HG03060 (cell line): ENCODE measurements around the gene PCSK6.
"Not testable (repeated sequence)": the region's sequence is repeated elsewhere in the genome, so short reads cannot be mapped to it uniquely, and the experiment has no call there.

Source experiments
- ATAC-seq: cut with Tn5 transposase; IDR thresholded peaks from one replicate; pipeline ENCODE4 v1.9.1; 2021; ENCODE audit warnings: low read depth, moderate number of reproducible peaks; ENCODE audit not compliant: unreplicated experiment

PCSK6 gene

DNA sequence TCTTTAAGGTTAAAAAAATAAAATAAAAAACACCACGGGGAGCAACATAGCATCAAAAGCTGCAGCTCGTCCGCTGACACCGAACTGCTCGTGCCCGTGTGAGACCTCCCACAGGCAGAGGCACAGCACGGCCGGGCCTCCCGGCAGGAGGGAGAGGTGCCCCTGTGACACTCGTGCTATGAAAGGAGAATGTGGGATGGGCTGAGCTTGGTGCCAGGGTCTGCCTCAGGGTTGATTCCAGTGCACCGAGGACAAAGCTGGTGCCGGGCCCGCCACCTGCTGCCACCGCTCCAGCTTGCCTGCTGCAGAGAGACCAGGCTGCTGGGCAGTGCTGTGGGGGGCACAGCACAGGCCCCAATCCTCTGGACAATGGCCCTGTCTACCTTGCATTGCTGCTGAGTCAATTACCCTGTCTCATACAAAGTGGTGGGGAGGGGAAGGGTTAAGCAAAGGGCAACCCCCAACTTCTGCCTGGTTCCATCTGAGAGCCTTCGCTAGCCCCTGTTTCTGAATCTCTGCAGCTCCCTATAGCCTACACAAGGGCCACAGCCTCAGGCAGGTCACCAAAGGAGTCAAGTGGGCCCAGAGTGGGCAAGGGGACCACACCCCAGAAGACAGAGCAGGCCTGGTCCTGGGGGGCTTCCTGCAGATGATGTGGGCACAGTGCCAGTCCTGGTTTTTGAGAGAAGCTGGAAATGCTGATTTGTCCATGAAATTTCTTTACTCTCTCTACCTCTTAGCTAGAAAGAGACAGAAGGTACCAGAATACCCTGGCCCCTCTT is 120.5 kb downstream of the PCSK6 start:
- no peak for ATAC-seq

DNA sequence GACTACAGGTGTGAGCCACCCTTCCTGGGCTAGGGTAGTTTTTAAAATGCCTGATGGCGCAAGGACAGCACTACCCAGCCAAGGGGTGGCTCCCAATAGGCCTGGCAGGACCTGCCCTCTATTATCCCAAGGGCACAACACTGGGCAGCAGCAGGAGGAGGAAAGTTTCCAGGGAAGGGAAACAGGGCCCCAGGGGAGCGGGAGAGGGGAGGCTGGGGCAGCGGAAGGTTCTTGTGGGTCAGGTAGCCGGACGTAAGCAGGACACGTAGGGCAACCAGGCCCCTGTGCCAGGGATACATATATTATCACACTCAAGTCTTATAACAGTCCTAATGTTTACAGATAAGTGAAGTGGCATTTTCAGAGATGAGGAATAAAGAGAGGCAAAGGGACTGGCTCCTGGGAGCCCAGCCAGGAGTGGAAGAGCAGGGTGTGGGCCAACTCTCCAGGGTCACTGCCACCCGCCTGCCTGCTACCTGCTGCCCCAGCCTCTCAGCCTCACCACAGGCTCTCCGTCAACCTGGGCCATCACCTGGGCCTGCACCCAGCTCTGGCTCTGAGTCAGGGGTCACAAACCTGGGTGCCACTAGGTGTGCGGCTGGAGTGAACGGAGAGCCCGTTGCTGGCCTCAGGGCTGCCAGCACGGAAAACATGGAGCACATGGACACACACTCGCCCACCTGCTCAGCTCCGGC is 121.3 kb downstream of the PCSK6 start:
- ATAC-seq, result no peak

DNA sequence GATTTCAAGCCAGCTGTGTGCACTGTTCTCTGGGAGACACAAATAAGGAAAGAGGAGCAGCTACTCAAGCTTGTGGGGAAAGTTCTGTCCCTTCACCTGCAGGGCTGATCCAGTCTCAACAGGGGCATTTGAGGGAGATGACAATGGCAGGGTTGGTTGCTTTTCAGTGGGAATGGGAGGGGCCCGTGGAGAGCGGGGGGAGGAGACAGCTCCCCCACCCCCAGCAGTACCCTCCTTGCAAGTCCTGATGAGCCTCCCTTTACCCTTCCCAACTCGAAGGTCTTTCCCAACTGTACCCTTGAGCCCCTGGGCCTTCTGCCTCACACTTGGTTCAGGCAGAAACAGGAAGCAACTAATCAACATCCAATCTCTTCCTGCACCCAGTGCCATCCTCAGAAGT is 122.7 kb downstream of the PCSK6 start:
- no peak for ATAC-seq

DNA sequence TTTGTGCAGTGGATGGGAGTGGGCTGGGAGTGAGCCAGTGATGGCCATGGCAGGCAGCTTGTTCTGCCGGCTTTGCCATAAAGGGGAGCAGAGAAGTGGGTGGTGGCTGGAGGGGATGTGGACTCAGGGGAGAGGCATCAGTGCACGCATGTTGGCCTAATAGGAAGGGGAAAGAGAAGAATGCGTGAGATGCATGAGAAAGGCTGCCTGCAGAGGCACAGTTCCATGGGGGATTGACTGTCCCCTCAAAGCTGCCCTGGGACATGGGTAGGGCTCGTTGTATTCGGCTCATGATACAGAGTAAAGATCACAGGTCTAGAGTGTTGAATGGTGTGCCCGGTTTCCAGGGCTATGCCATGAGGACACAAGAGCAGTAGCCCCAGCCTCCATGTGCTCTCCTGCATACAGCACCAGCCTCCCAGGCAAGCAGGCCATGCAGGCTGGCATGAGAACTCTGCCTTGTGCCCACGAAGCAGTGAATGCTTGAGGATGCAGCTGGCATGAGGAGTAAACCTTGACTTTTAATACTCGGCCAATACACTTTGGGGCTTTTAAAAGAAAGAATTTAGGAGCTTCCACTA is 126.4 kb downstream of the PCSK6 start:
- ATAC-seq, result no peak

DNA sequence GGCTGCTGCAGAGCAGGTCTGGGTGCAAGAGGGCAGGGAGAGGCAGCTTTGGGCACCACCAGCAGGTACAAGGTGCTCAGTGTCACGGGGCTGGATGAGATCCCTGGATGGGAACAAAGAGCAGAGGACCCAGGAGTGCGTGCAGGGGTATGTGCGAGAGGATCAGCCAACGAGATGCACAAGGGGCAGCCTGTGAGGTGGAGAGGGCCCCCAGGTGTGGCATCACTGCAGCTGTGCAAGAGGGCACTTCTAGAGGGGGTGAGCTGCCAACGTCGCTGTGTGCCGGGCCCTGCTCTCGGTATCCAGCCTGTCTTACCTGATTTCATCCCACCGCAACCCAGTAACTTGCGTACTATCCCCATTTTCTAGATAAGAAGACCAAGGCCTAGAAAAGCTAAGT is 127.1 kb downstream of the PCSK6 start:
- ATAC-seq, result no peak

DNA sequence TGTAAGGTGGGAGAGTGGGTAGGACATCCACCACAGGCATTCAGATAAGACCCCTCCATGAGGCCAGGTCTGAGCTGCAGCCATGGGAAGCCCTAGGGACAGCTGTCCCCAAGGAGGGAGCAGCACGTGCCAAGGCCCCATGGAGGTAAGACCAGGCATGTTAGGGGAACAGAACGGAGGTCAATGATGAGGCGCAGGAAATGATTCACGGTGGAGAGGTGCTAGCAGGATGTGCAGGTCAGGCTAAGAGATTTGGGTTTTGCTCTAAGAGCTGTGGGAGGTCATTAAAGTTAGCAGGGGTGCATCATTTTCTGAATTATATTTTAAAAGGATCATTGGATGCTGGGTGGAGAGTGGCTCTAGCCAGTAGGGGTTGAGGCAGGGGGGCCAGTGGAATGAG is 128.1 kb downstream of the PCSK6 start:
- no peak for ATAC-seq

DNA sequence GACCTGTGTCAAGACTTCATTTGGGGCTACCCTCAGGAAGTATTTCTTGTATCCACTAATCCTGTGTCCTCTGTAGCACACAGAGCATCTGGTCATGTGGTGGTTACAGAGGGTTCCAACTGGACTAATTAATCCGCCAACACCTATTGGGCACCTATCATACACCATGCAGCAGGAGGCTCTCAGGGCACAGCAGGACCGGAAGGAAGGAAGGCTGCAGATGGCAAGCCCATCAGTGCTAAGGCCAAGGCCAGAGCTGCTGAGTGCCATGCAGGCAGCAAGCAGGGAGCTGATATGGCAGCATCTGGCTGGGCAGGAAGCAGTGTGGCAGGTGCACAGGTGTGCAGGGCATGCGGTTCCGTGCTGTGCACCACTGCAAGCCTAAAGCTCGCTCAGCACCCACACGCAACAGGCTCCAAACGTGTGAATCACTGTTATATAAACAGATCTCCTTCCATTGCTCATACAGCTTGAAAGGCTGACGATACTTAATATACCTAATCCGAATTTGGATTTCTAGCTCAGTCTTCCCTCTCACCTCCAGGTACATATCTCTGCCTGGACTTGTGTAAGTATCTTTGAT is 130.1 kb downstream of the PCSK6 start:
- ATAC-seq, result no peak

DNA sequence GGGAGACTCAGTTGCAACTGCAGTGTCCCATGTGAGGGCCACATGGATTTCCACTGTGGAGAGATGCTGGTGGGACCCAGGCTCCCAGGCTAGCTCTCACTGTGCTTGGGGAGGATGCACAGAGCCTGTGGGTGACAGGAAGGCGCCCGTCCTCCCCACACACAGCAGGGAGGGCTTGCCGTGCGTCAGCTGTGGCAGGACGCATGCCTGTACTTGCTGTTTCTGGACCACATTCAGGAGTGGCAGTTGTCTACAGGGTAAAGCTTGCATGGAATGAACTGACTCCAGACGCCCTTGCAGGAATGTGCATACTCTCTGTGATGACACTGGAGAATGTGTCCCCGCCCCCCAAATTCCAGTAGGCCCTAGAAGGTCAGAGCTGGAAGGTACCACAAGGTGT is 130.6 kb downstream of the PCSK6 start:
- ATAC-seq, result no peak

DNA sequence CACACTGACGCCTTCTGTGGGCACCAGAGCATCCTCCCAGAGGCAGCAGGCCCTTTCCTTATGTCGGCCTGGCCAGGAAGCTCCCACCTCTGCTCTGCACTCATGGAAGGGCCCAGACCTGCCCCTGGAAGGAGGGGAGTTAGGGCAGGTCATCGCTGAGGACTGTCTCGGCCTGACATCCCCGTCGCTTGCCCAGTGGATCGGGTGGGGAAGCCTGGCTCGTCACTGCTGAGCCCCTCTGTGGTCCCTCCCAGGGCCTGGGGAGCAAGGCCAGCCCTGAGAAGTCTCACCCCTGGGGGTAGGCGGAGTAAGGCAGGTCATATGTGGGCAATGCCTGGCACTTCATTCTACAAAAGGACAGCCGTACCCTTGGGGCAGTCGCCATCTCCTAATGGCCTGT is 131.6 kb downstream of the PCSK6 start:
- no peak for ATAC-seq

DNA sequence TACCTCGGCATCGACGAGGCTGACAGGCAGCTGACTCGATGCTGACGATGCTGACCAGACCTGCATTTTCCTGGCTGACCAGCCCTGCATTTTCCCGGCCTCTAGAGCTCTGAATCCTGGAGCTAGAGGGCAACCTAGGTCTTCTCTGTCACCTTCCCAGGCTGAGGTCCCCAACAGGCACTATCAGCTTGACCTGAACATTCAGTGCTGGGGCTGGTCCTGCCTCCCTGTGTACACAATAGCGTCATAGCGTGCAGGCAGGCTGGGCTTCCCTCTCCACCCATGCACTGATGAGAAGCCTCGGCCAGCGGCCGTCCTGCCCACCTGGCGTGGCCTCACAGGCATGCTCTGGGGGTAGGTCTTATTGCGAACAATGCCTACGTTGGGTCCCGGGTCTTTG is 132.2 kb downstream of the PCSK6 start:
- ATAC-seq, result no peak

DNA sequence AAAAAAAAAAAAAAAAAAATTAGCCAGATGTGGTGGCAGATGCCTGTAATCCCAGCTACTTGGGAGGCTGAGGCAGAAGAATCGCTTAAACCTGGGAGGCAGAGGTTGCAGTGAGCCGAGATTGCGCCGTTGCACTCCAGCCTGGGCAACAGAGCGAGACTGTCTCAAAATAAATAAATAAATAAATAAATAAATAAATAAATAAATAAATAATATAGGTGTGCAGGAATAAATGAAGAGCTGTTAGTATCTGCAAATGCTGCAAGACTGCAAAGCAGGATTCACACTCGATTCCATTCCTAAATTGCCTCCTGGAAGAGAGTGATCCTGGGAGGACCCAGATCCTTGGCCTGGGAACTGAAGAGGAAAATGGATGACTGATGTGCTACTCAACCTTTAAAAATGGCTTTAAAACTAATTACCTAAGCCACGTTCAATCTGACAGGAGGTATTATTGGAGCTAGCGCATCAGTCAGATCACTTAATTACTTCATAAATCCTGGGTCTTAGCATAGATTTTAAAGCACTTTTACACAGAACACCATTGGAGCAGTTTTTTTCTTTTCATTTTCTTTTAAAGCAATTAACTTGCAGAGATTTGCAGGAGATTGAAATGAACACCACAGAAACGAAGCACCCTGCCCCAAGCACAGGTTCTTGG is 132.9 kb downstream of the PCSK6 start:
- ATAC-seq, result not testable (repeated sequence)

DNA sequence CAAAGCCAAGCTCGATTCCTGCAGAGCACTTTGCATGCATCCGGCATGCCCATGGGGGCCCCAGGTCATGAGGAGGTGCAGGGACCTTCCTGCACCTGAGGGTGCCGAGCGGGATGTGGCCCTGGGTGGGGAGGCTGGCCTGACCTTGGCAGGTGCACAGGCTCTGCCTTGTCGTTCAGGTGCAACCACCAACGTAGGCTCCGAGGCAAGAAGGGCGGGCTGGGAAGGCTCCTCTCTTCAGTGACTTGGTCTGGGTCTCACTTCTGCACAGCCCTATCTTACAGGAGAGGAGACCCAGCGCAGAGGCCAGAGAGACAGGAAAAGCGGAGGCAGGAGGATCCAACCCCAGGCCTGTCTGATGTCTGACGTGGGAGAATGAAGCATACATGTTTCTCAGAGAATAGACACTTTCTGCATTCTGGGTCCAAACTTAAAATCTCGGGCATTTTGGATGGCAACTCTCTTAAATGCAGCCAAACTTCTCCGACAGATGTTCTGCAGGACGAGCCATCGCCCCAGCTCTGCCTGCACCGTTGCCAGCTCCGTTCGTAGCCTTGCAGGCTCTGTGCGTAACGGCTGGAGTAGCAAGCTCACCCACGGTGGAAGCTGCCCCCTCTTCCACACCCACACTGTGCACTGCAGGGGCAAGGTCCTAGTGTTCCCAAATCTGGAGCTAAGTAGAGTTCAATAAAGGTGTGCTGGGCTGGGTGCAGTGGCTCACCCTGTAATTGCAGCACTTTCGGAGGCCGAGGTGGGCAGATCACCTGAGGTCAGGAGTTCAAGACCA is 133.6 kb downstream of the PCSK6 start:
- ATAC-seq, result no peak

DNA sequence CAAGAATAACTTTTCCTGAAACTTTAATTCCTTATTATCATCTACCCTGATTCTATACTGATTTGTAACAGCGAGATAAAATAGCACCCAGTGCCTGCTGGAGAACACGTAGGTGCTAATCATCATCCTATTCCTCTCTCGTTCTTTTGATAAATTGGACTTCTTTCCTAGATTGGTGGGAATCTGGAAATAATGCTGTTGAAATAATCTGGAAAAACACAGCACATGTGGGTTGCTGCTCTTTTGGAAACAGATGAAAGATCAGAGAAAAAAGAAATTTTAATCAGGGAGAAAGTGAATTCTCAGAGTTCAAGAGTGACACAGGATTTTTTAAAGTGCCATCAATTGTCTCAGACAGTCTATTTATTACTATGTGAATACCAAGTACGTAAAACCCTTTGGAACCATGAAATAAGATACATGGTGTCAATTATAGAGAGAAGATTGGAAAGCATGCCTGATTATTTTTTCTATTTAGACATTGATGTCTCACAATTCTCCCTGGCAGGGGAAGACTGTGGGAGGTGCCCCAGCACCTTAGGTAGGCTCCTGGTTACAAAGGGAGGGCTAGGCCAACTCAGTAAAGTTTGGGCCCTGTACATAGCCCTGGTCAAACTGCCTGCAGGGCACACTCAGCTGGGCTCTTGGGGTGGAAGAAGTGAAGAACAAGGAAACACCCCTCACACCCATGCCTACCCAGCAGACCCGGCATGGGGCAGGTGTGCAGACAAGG is 134.4 kb downstream of the PCSK6 start:
- no peak for ATAC-seq

DNA sequence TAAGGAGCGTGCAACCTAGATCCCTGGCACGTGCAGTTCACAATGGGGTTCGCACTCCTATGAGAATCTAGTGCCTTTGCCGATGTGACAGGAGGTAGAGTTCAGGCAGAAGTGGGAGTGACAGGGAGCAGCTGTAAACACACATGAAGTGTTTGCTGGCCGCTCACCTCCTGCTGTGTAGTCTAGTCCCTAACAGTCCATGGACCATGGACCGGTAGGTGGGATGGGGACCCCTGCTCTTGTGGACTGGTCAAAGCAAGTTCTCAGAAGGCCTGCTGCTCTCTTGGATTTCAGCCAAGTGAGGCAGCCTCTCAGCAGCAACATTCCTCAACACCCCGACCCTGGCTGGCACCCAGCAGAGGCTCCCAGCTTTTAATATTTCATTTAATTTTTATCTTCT is 136.3 kb downstream of the PCSK6 start:
- ATAC-seq, result no peak

DNA sequence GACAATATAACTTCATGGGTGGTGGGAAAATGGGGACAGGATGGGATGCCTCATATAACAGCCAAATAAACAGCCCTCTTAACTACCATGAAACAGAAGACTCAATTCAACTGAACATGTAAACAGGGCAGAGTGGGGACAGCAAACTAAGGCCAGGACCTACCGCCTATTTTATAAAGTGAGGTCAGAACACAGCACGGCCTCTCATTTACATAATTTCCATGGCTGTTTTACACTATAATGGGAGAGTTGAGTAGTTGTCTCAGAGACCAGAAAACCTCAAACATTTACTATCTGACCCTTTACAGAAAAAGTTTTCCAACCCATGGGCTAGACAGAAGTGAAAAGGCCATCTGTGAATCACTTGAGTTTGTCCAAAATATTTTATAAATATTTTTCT is 137.8 kb downstream of the PCSK6 start:
- ATAC-seq, result no peak

DNA sequence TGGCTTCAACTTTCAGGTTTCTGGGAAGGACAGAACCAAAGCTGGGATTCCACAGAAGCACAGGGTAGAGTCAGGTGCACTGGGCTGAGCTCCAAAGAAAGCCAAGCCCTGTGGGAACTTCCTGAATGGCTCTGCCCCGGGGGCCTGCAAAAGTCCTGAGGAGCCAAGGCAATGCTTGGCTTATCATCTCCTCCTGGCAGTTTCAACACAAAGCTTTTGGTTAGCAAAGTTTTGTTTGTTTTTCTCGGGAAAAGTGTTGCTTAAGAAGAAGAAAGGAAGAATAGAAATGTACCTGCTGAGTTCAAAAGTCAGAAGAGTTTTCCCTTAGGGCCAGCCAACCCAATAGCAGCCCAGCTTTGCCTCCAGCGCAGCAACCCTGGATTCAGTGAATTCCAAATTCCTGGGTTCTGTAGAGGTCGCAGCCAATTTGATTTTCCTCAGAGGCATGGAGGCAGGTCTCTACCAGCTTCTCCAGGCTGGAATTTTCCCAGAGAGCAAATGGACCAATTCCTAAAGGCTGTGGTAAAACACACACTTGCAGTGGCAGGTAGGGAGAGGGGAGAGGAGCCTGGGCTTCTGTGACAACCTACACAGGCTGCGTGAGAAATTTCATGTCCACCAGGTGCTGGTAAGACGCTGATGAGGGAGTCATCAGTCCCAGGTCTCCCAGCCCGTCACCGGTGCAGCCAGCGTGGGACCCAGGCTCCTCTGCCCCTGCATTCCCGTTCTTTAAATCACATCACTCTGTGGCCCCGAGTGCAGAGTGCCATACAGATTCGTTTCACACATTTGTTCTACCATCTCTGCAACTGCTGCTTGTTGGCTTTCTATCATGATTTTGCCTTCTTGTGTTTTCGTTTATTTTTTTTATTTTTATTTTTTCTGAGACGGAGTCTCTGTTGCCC is 140.2 kb downstream of the PCSK6 start:
- no peak for ATAC-seq

DNA sequence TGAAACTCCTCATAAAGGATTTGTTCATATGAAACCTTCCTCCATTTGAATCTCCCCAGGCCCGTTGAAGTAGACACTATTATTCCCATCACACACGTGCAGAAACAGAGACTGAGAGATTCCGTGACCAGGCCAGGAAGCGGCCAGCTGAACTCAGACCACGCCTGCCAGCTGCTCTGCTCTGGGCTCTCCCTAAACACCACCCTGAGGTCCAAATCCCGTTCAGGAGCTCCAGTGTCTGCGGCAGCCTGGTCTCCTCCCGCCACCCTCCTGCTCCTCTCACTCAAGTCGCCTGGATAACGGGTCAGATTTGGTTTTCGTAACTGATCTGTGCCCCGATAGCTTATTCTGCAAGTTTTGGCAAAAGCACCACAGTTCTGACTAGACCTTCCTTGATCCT is 140.9 kb downstream of the PCSK6 start:
- no peak for ATAC-seq

DNA sequence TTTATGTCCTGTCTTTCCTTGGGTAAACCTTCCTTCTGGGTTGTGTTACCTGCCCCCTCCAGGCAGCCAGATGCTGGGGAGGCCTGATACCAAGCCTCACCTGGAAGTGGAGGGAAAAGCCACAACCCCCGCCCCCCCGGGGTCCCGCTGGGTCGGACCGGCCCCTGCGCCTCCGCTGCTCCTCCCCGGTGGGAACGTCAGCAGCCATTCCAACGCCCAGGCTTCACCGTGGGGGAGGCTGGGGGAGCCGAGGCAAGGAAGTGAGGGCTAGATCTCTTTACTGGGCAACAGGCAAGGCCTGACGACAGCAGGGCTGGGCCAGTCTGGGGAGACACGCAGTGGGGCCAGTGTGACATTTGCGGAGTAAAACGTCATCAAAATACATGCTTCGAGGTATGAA is 141.5 kb downstream of the PCSK6 start:
- ATAC-seq, result no peak

DNA sequence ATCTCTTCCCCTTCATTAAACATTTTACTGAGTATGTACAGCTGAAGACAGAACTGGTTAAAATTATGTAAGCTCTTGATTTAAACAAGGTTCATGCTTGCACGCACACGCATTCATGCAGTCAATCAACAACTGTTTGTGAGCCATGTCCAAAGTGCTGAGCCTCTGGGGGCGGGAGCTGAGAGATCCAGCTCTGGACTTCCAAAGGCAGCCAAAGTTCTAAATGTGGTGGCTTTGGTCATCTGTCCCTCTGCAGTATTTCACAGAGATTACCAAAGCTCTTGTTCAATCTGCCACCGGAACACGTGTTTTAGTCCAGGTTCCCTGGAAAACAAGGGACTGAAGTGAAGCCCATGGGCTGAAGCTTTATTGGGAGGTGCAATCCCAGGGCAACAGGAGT is 142.1 kb downstream of the PCSK6 start:
- ATAC-seq, result no peak
